Stimulated activated naive CD8-positive, alpha-beta T cell treated with anti-CD3 and anti-CD28 coated beads, Interleukin-15, Interleukin-2, amounts not matched to agents 100 ng/mL and 50 ng/mL, for 24 hours (primary cell): Measurements from ENCODE around the gene ZNF212.
"Not testable (repeated sequence)": the region's sequence is repeated elsewhere in the genome, so short reads cannot be mapped to it uniquely, and the experiment has no call there.

Source experiments
- H3K27ac Mint-ChIP-seq: one replicate; pipeline ENCODE4 v1.8.0; 2021; ENCODE audit warnings: mild to moderate bottlenecking, mixed read lengths
- H3K27me3 Mint-ChIP-seq: one replicate; pipeline ENCODE4 v1.8.0; 2021; ENCODE audit warnings: mixed read lengths
- H3K36me3 Mint-ChIP-seq: one replicate; pipeline ENCODE4 v1.8.0; 2021; ENCODE audit warnings: low read depth, mixed read lengths
- H3K4me1 Mint-ChIP-seq: one replicate; pipeline ENCODE4 v1.8.0; 2021; ENCODE audit warnings: low read depth, mixed read lengths
- H3K4me3 Mint-ChIP-seq: one replicate; pipeline ENCODE4 v1.8.0; 2021; ENCODE audit warnings: mild to moderate bottlenecking, mixed read lengths
- H3K9me3 Mint-ChIP-seq: one replicate; pipeline ENCODE4 v1.8.0; 2021; ENCODE audit warnings: mixed read lengths

Gene ZNF212

GRCh38 chr7:149254181-149254858 is 14.9 kb downstream of the ZNF212 start:
- H3K36me3 Mint-ChIP-seq, result peaks cover 48% of the 10 kb centered on the region
- H3K9me3 Mint-ChIP-seq, result no peaks in the 10 kb centered on the region
- H3K27ac Mint-ChIP-seq, result no peak overlapping the region
- H3K4me1 Mint-ChIP-seq, result peaks cover 18% of the 10 kb centered on the region
- no peak overlapping the region for H3K4me3 Mint-ChIP-seq
- no peaks in the 10 kb centered on the region for H3K27me3 Mint-ChIP-seq

- peaks cover 41% of the 10 kb centered on the region for H3K36me3 Mint-ChIP-seq
- H3K9me3 Mint-ChIP-seq, result no peaks in the 10 kb centered on the region
- H3K4me3 Mint-ChIP-seq, result no peak overlapping the region
- no peaks in the 10 kb centered on the region for H3K27me3 Mint-ChIP-seq
- peaks cover 10% of the 10 kb centered on the region for H3K4me1 Mint-ChIP-seq
- peak overlapping the region; percentile 12 for H3K27ac Mint-ChIP-seq
Observed at GRCh38 chr7:149255174-149255573, 15.7 kb downstream of the ZNF212 start.

GRCh38 chr7:149256568-149256967 is 17.1 kb downstream of the ZNF212 start:
- H3K4me3 Mint-ChIP-seq, result no peak overlapping the region
- no peaks in the 10 kb centered on the region for H3K27me3 Mint-ChIP-seq
- H3K36me3 Mint-ChIP-seq, result peaks cover 34% of the 10 kb centered on the region
- no peaks in the 10 kb centered on the region for H3K9me3 Mint-ChIP-seq
- H3K27ac Mint-ChIP-seq, result no peak overlapping the region
- peaks cover 18% of the 10 kb centered on the region for H3K4me1 Mint-ChIP-seq

- peaks cover 20% of the 10 kb centered on the region for H3K4me1 Mint-ChIP-seq
- H3K4me3 Mint-ChIP-seq, result no peak overlapping the region
- H3K9me3 Mint-ChIP-seq, result no peaks in the 10 kb centered on the region
- no peaks in the 10 kb centered on the region for H3K27me3 Mint-ChIP-seq
- peaks cover 29% of the 10 kb centered on the region for H3K36me3 Mint-ChIP-seq
- peak overlapping the region; percentile 18 for H3K27ac Mint-ChIP-seq
Observed at GRCh38 chr7:149257146-149257545, 17.7 kb downstream of the ZNF212 start.

GRCh38 chr7:149261316-149261828 is 21.9 kb downstream of the ZNF212 start:
- peaks cover 24% of the 10 kb centered on the region for H3K36me3 Mint-ChIP-seq

GRCh38 chr7:149261829-149262617 is 22.6 kb downstream of the ZNF212 start, which contains the start of gene ZNF783:
TSS of gene ZNF783 (plus strand) at chr7:149262196. CDS start at chr7:149262334, 138 bp downstream.
- Mint-ChIP-seq H3K4me3 (peak within 1 kb of the TSS; percentile 83), H3K9me3 (no peaks in the 10 kb centered on the region), H3K27ac (peak within 1 kb of the TSS; percentile 91), H3K27me3 (no peaks in the 10 kb centered on the region), H3K36me3 (peaks cover 30% of the 10 kb centered on the region), H3K4me1 (peaks cover 46% of the 10 kb centered on the region)

More at GRCh38 chr7:149261316-149261828, 21.9 kb downstream of the ZNF212 start:
- peak overlapping the region; percentile 78 for H3K4me3 Mint-ChIP-seq
- H3K4me1 Mint-ChIP-seq, result peaks cover 46% of the 10 kb centered on the region
- no peaks in the 10 kb centered on the region for H3K27me3 Mint-ChIP-seq
- H3K9me3 Mint-ChIP-seq, result no peaks in the 10 kb centered on the region
- H3K27ac Mint-ChIP-seq, result peak overlapping the region; percentile 88

- H3K36me3 Mint-ChIP-seq, result peaks cover 68% of the 10 kb centered on the region
Observed at GRCh38 chr7:149266451-149266850, 27.0 kb downstream of the ZNF212 start.

GRCh38 chr7:149267733-149268132 is 28.3 kb downstream of the ZNF212 start:
- Mint-ChIP-seq H3K27ac (no peak overlapping the region), H3K9me3 (no peaks in the 10 kb centered on the region), H3K4me3 (no peak overlapping the region), H3K27me3 (no peaks in the 10 kb centered on the region), H3K36me3 (peaks cover 71% of the 10 kb centered on the region), H3K4me1 (peaks cover 26% of the 10 kb centered on the region)

More at GRCh38 chr7:149266451-149266850, 27.0 kb downstream of the ZNF212 start:
- H3K4me3 Mint-ChIP-seq, result no peak overlapping the region
- H3K4me1 Mint-ChIP-seq, result peaks cover 29% of the 10 kb centered on the region
- no peaks in the 10 kb centered on the region for H3K27me3 Mint-ChIP-seq
- H3K9me3 Mint-ChIP-seq, result no peaks in the 10 kb centered on the region
- no peak overlapping the region for H3K27ac Mint-ChIP-seq

- H3K4me1 Mint-ChIP-seq, H3K9me3 Mint-ChIP-seq, H3K27me3 Mint-ChIP-seq, H3K27ac Mint-ChIP-seq, H3K4me3 Mint-ChIP-seq: not testable (repeated sequence)
- H3K36me3 Mint-ChIP-seq, result peaks cover 72% of the 10 kb centered on the region
Observed at GRCh38 chr7:149274424-149274823, 35.0 kb downstream of the ZNF212 start.

GRCh38 chr7:149277871-149278270 is 38.4 kb downstream of the ZNF212 start:
- no peaks in the 10 kb centered on the region for H3K27me3 Mint-ChIP-seq
- no peak overlapping the region for H3K4me3 Mint-ChIP-seq
- H3K27ac Mint-ChIP-seq, result no peak overlapping the region
- no peaks in the 10 kb centered on the region for H3K9me3 Mint-ChIP-seq
- H3K36me3 Mint-ChIP-seq, result peaks cover 62% of the 10 kb centered on the region
- no peaks in the 10 kb centered on the region for H3K4me1 Mint-ChIP-seq

- H3K9me3 Mint-ChIP-seq, result no peaks in the 10 kb centered on the region
- no peaks in the 10 kb centered on the region for H3K27me3 Mint-ChIP-seq
- H3K4me1 Mint-ChIP-seq, result no peaks in the 10 kb centered on the region
- peaks cover 57% of the 10 kb centered on the region for H3K36me3 Mint-ChIP-seq
- no peak overlapping the region for H3K4me3 Mint-ChIP-seq
- H3K27ac Mint-ChIP-seq, result no peak overlapping the region
Observed at GRCh38 chr7:149278396-149278795, 38.9 kb downstream of the ZNF212 start.

- Mint-ChIP-seq H3K36me3 (peaks cover 49% of the 10 kb centered on the region), H3K27me3 (no peaks in the 10 kb centered on the region), H3K27ac (no peak overlapping the region), H3K4me1 (peaks cover 5% of the 10 kb centered on the region), H3K4me3 (no peak overlapping the region), H3K9me3 (no peaks in the 10 kb centered on the region)
Observed at GRCh38 chr7:149279111-149279743, 39.8 kb downstream of the ZNF212 start.

GRCh38 chr7:149280151-149280550 is 40.7 kb downstream of the ZNF212 start:
- Mint-ChIP-seq H3K27ac (no peak overlapping the region), H3K4me1 (peaks cover 14% of the 10 kb centered on the region), H3K36me3 (peaks cover 41% of the 10 kb centered on the region), H3K4me3 (no peak overlapping the region), H3K9me3 (no peaks in the 10 kb centered on the region), H3K27me3 (no peaks in the 10 kb centered on the region)

- H3K36me3 Mint-ChIP-seq, result peaks cover 41% of the 10 kb centered on the region
- H3K4me3 Mint-ChIP-seq, result no peak overlapping the region
- H3K9me3 Mint-ChIP-seq, result no peaks in the 10 kb centered on the region
- peaks cover 20% of the 10 kb centered on the region for H3K4me1 Mint-ChIP-seq
- H3K27me3 Mint-ChIP-seq, result no peaks in the 10 kb centered on the region
- H3K27ac Mint-ChIP-seq, result no peak overlapping the region
Observed at GRCh38 chr7:149280661-149281507, 41.4 kb downstream of the ZNF212 start.
